NCI-H1105 treated with DMSO at 0.1 percent for 48 hours (cell line): ENCODE measurements around the gene SERPINI1.

Experiments
- DNase-seq: peaks from one replicate; lab custom pipeline; 2025; lab: John Stamatoyannopoulos, UW

Gene SERPINI1

GRCh38 chr3:167734498-167735232 lies 856 bp upstream of the SERPINI1 start, which contains the start of gene PDCD10:
Gene PDCD10 (minus strand): TSS chr3:167734892. CDS start chr3:167720157, 14,735 bp downstream.
- peak; percentile 100 for DNase-seq

GRCh38 chr3:167736264-167736787 lies 805 bp downstream of the SERPINI1 start:
- peak; percentile 23 for DNase-seq

GRCh38 chr3:167736997-167737396 lies 1.5 kb downstream of the SERPINI1 start:
- no peak for DNase-seq

GRCh38 chr3:167738037-167738436 lies 2.5 kb downstream of the SERPINI1 start:
- no peak for DNase-seq

- DNase-seq: no peak
Measured at GRCh38 chr3:167739190-167739810, 3.8 kb downstream of the SERPINI1 start.

GRCh38 chr3:167740961-167741587 lies 5.6 kb downstream of the SERPINI1 start:
- DNase-seq: peak; percentile 28

- DNase-seq: no peak
Measured at GRCh38 chr3:167742338-167742737, 6.8 kb downstream of the SERPINI1 start.

- DNase-seq: no peak
Measured at GRCh38 chr3:167743799-167744198, 8.3 kb downstream of the SERPINI1 start.

GRCh38 chr3:167749209-167749608 lies 13.7 kb downstream of the SERPINI1 start:
- DNase-seq: no peak

- DNase-seq: no peak
Measured at GRCh38 chr3:167749728-167750127, 14.2 kb downstream of the SERPINI1 start.

GRCh38 chr3:167750272-167750971 lies 14.9 kb downstream of the SERPINI1 start:
- no peak for DNase-seq

GRCh38 chr3:167754049-167754448 lies 18.5 kb downstream of the SERPINI1 start:
- DNase-seq: no peak

- no peak for DNase-seq
Measured at GRCh38 chr3:167761302-167761701, 25.8 kb downstream of the SERPINI1 start.

- DNase-seq: no peak
Measured at GRCh38 chr3:167762296-167762695, 26.8 kb downstream of the SERPINI1 start.

- DNase-seq: no peak
Measured at GRCh38 chr3:167772992-167773391, 37.5 kb downstream of the SERPINI1 start.

- no peak for DNase-seq
Measured at GRCh38 chr3:167773584-167773983, 38.1 kb downstream of the SERPINI1 start.

GRCh38 chr3:167776066-167776685 lies 40.7 kb downstream of the SERPINI1 start:
- no peak for DNase-seq

- DNase-seq: no peak
Measured at GRCh38 chr3:167777356-167777755, 41.8 kb downstream of the SERPINI1 start.

GRCh38 chr3:167780214-167780883 lies 44.8 kb downstream of the SERPINI1 start:
- DNase-seq: no peak

- DNase-seq: no peak
Measured at GRCh38 chr3:167783781-167784180, 48.3 kb downstream of the SERPINI1 start.

GRCh38 chr3:167785790-167786189 lies 50.3 kb downstream of the SERPINI1 start:
- DNase-seq: no peak
